MCF 10A (cell line): Measurements from ENCODE around the gene CEP85L. TPM values are rescaled to one million over a fixed set of nuclear protein-coding genes. Genes with fewer than 3 reads are reported as not detected.

ENCODE experiments used
- BruUV-seq: library from RNA; stranded (reverse); fragments of 400-500 nt; replicated peaks from 2 replicates; lab custom pipeline; 2021; lab: Mats Ljungman, UMichigan
- CTCF ChIA-PET: fragments of 300-600 bp; sonication (Branson Sonifier 250); formaldehyde crosslinking; extraction: SDS; loops from one replicate; lab custom pipeline; 2021; ENCODE audit warnings: antibody characterized with exemption, inconsistent platforms; lab: Yijun Ruan, JAX
- POLR2A ChIA-PET: fragments of 300-600, 350-650 bp; sonication (Branson Sonifier 250); formaldehyde crosslinking; extraction: SDS; loops from one replicate; lab custom pipeline; 2020; ENCODE audit warnings: antibody characterized with exemption, inconsistent platforms; lab: Yijun Ruan, JAX
- DNase-seq: peaks from one replicate; pipeline ENCODE4 v3.0.0-alpha.2; 2018; ENCODE audit not compliant: unreplicated experiment
- H3K27ac Mint-ChIP-seq: one replicate; pipeline ENCODE4 v1.8.0; 2022; ENCODE audit warnings: mild to moderate bottlenecking, low read depth, mixed read lengths; ENCODE audit not compliant: unreplicated experiment
- H3K27me3 Mint-ChIP-seq: one replicate; pipeline ENCODE4 v1.8.0; 2022; ENCODE audit warnings: mixed read lengths; ENCODE audit not compliant: insufficient read depth, unreplicated experiment
- H3K36me3 Mint-ChIP-seq: one replicate; pipeline ENCODE4 v1.8.0; 2022; ENCODE audit warnings: mild to moderate bottlenecking, moderate library complexity, mixed read lengths; ENCODE audit not compliant: insufficient read depth, unreplicated experiment
- H3K4me1 Mint-ChIP-seq: one replicate; pipeline ENCODE4 v1.8.0; 2022; ENCODE audit warnings: mixed read lengths; ENCODE audit not compliant: insufficient read depth, unreplicated experiment
- H3K4me3 Mint-ChIP-seq: one replicate; pipeline ENCODE4 v1.8.0; 2022; ENCODE audit warnings: mild to moderate bottlenecking, moderate library complexity, mixed read lengths; ENCODE audit not compliant: unreplicated experiment
- H3K9me3 Mint-ChIP-seq: one replicate; pipeline ENCODE4 v1.8.0; 2022; ENCODE audit warnings: mixed read lengths; ENCODE audit not compliant: unreplicated experiment
- CTCF ChIP-seq: fragments of 200-600 bp; IDR thresholded peaks from one replicate; pipeline ENCODE4 v1.8.0; 2022; ENCODE audit warnings: antibody characterized with exemption, mild to moderate bottlenecking; ENCODE audit not compliant: unreplicated experiment
- intact Hi-C: fragments of 100-400 bp; cut with micrococcal nuclease; formaldehyde crosslinking; loops from 2 replicates; pipeline ENCODE4 v1.14.1; 2022
- total RNA-seq: library from RNA; stranded (reverse); gene quantifications from 2 replicates; pipeline ENCODE4 v1.2.3, GENCODE V29; 2022

The CEP85L gene
- total RNA-seq, 1 experiment from 2014 or later: 8.4 TPM

DNA sequence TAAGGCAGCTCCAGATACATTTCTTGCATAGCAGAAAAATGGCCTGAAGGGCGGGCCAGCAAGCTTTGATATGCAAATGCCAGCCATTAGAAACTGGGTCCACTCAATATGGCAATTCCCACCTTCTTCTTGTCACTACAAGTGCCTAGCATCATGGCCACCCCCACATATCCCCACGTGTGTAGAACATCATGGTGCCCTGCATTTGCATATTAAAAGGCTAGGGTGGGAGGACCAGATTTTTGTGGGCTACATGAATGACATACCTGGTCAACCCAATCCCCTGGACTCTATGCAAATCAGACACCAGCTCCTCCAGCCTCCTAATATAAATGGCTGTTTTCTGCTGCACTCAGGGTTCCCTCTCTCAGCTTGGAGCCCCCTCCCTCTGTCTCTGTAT lies 71.6 kb downstream of the CEP85L start:
- ChIA-PET POLR2A (interaction anchor here (0.7 to 1.3 kb wide), 3 partner anchors 15 to 194 kb away, joined by 3 to 5 read pairs (median 3); no protein-coding TSS in a partner anchor), CTCF (interaction anchor here (0.5 to 4.1 kb wide), 34 partner anchors 9 to 739 kb away, joined by 3 to 29 read pairs (median 4); no protein-coding TSS in a partner anchor)
- no peak overlapping the region for H3K27ac Mint-ChIP-seq
- H3K4me3 Mint-ChIP-seq: no peak overlapping the region
- DNase-seq: no peak
- peaks cover 9% of the 10 kb centered on the region for H3K9me3 Mint-ChIP-seq
- H3K4me1 Mint-ChIP-seq: peaks cover 16% of the 10 kb centered on the region
- intact Hi-C loops: loop anchor here (1.0 to 10.0 kb wide), 5 partner anchors 39 to 605 kb away; partner anchors contain the start of gene ASF1A
- no peak for TF ChIP-seq CTCF
- H3K27me3 Mint-ChIP-seq: no peaks in the 10 kb centered on the region
- peaks cover 6% of the 10 kb centered on the region for H3K36me3 Mint-ChIP-seq
- no TSS peak for BruUV-seq

DNA sequence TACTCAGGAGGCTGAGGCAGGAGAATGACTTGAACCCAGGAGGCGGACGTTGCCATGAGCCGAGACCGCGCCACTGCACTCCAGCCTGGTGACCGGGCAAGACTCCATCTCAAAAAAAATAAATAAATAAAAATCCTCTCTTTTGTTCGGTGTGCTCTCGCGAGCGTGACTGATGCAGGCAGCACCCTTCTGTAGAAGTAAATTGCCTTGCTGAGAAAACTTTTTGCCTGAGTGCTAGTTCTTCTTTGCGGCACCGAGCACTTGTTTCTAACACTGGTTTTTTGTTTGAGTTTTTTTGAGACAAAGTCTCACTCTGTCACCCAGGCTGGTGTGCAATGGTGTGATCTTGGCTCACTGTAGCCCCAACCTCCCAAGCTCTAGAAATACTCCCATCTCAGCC lies 72.8 kb downstream of the CEP85L start:
- DNase-seq: no peak
- H3K9me3 Mint-ChIP-seq: peaks cover 20% of the 10 kb centered on the region
- no TSS peak for BruUV-seq
- peaks cover 22% of the 10 kb centered on the region for H3K4me1 Mint-ChIP-seq
- intact Hi-C loops: no loop called here
- no peak for TF ChIP-seq CTCF
- CTCF ChIA-PET: interaction anchor here (0.6 to 4.1 kb wide), 7 partner anchors 13 to 295 kb away, joined by 3 to 29 read pairs (median 4); no protein-coding TSS in a partner anchor
- H3K27ac Mint-ChIP-seq: no peak overlapping the region
- no peaks in the 10 kb centered on the region for H3K27me3 Mint-ChIP-seq
- H3K36me3 Mint-ChIP-seq: peaks cover 6% of the 10 kb centered on the region
- H3K4me3 Mint-ChIP-seq: no peak overlapping the region
- POLR2A ChIA-PET: interaction anchor here (0.7 kb wide), 1 partner anchor 9 kb away, joined by 3 read pairs; no protein-coding TSS in a partner anchor

DNA sequence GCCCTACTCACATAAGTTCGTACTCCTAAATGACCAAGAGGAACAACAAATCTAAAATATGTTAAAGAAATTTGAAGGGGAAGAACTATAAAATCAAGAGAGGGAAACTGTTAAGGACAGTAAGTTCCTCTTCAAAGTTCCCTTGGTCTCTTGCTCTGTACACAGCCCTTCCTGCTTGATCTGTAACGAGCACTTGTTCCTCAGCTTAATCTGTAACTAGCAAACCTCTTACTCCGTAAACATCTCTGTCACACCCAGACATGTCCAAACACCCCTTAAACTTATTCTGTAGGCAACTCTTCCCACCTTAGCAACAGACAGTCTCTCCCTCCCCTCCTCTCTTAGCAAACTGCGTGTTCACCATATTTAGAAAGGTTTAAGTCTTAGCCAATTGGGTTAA lies 73.4 kb downstream of the CEP85L start:
- Mint-ChIP-seq H3K27me3 (no peaks in the 10 kb centered on the region), H3K27ac (no peak overlapping the region), H3K36me3 (peaks cover 6% of the 10 kb centered on the region), H3K4me1 (peaks cover 22% of the 10 kb centered on the region), H3K4me3 (no peak overlapping the region), H3K9me3 (peaks cover 20% of the 10 kb centered on the region)
- POLR2A ChIA-PET: no interaction called here
- CTCF ChIA-PET: interaction anchor here (0.6 to 4.1 kb wide), 3 partner anchors 12 to 295 kb away, joined by 3 to 29 read pairs (median 7); no protein-coding TSS in a partner anchor
- BruUV-seq: no TSS peak
- TF ChIP-seq CTCF: no peak
- intact Hi-C loops: no loop called here
- no peak for DNase-seq

- no TSS peak for BruUV-seq
- H3K36me3 Mint-ChIP-seq: no peaks in the 10 kb centered on the region
- CTCF ChIA-PET: interaction anchor here (0.6 to 2.2 kb wide), 5 partner anchors 8 to 291 kb away, joined by 3 to 9 read pairs (median 3); no protein-coding TSS in a partner anchor
Measured at GRCh38 chr6:118574051-118574865, 77.1 kb downstream of the CEP85L start.

More at GRCh38 chr6:118574051-118574865, 77.1 kb downstream of the CEP85L start:
- Mint-ChIP-seq H3K9me3 (peaks cover 20% of the 10 kb centered on the region), H3K4me3 (no peak overlapping the region), H3K4me1 (peaks cover 7% of the 10 kb centered on the region), H3K27me3 (no peaks in the 10 kb centered on the region), H3K27ac (peak overlapping the region; percentile 61)
- intact Hi-C loops: no loop called here
- no peak for TF ChIP-seq CTCF
- POLR2A ChIA-PET: no interaction called here
- peak; percentile 42 for DNase-seq
